Nucleus accumbens (tissue), 56 donors: ENCODE measurements around the gene SYT2.
"Not testable (repeated sequence)": the region's sequence is repeated elsewhere in the genome, so short reads cannot be mapped to it uniquely, and the experiment has no call there.

Experiments used
- DNase-seq, 56 donors: peaks; one replicate each; lab custom pipeline; 2025; lab: John Stamatoyannopoulos, UW

SYT2 gene

DNA sequence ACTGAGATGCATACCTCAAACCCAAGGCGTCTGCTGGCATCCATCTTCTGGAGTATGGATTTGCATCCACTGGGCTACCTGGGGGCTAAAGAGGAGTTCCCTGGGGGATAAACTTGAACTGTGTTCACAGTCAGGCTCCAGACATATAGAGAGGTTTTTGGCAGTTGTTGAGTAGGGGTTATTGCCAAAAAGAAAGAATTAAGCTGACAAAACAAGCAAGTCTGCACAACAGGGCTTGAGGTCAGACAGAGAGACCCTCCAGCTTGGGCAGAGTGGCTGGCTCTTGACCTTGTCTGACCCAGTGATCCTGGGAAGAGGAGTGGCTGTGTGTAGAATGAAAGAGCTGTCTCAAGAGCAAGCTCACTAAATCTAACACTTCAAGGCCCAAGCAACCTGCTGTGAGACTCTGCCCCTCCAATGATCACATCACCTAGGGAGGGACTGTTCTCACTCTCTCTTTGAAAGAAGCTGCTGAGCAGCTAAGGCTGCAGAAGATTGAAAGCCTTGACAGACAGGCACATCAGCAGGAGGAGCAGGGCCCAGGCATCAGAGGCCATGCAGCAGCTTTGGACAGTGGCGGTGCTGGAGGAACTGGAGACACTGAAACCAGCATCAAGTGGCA, 61.5 kb downstream of the SYT2 start:
- peak in 1 of 56 donors; percentile 15 for DNase-seq

- DNase-seq = peak in 2 of 56 donors; percentile 13 to 18
Measured at GRCh38 chr1:202645097-202645476, 65.2 kb downstream of the SYT2 start.

GRCh38 chr1:202644219-202645096, 65.8 kb downstream of the SYT2 start:
- no peak for DNase-seq

DNA sequence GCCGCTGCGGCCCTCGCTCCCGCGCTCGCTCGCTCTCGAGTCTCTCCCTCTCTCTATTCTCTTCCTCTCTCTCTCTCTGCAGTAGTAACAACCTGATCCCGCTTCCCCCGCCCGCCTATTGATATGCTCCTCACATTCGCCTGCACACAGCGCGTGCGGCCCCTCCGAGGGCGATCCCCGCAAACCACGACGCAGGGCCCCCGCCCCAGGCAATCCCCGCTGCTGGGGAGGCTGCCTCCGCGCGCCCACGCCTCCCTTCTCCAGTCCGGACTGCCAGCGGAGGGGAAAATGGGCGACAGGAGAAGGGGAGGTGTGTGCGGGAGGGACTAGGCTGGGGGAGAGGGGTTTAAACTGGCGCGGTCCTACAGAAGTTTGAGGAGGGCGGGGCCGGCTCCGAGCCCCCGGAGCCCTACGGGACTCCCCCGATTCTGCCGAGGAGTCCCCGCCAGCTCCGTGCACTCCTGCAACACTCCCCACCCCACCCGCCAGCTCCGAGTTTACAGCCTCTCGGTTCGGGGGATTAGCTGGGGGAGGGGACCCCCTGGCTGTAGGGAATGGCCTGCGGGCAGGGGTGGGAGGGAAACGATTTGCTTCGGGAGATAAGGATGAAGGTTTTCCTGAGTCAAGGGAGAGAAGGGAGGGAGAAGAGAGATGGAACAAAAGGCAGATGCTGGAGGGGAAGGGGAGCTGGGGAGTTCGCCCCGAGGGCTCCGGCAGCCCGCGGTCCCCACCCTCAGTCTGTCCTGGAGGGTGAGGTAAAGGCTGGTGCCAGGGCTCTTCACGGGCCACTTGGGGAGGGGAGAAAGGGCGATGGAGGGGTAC, 66.6 kb downstream of the SYT2 start:
- DNase-seq = peak in 10 of 56 donors; percentile 6 to 56 (median 22)

DNA sequence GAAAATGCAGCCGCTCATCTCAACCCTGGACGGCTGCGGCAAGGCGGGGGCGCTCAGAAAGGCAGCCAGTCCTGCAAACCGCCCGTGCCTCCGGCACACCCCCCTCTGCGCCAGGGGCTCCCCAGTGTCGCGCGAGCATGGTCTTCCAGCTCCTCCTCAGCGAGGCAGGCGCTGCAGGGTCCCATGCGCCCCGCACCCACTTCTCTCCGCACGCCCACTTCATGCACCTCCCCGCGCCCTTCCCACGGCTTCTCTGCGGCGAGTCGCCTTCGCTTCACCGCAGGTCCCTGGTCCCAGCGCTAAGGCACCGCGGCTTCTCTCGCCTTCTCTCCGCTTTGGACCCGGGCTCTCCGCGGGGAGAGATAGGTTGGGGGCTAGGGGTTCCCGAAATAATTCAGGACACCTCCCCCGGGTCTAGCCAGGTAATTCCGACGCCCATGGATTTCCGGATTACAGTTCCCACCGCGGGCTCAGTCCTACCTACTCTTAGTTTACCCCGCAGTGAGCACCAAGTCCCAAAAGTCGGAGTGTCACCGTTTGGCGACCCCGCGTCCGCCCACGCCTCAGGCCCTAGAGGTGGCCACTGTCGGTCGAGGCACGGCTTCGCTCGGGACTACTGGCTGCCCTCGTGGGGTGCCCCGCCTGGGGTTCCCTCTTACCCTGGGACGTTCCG, 67.5 kb downstream of the SYT2 start:
- peak in 2 of 56 donors; percentile 14 to 50 for DNase-seq

GRCh38 chr1:202642212-202642611, 68.0 kb downstream of the SYT2 start:
- no peak for DNase-seq

DNA sequence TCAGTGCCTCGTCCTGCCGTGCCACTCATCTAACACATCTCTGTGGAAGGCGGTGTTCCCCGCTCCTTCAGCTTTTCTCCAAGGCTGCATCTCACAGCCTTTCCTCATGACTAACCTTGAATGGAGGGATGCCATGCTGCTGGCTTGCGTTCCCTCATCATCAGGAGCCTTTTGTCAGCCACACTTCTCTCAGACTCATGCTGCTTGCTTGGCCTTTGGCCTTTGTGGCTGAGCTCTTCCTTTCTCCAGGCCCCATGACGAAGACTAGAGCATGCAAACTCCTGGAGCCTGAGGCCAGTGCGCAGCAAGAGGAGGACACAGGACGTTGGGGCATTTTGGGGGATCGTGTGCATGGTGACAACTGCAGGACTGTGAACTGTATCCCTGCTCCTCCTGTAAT, 70.8 kb downstream of the SYT2 start:
- DNase-seq = no peak

- DNase-seq = not testable (repeated sequence)
Measured at GRCh38 chr1:202638701-202639305, 71.5 kb downstream of the SYT2 start.

- DNase-seq = no peak
Measured at GRCh38 chr1:202638019-202638700, 72.1 kb downstream of the SYT2 start.

DNA sequence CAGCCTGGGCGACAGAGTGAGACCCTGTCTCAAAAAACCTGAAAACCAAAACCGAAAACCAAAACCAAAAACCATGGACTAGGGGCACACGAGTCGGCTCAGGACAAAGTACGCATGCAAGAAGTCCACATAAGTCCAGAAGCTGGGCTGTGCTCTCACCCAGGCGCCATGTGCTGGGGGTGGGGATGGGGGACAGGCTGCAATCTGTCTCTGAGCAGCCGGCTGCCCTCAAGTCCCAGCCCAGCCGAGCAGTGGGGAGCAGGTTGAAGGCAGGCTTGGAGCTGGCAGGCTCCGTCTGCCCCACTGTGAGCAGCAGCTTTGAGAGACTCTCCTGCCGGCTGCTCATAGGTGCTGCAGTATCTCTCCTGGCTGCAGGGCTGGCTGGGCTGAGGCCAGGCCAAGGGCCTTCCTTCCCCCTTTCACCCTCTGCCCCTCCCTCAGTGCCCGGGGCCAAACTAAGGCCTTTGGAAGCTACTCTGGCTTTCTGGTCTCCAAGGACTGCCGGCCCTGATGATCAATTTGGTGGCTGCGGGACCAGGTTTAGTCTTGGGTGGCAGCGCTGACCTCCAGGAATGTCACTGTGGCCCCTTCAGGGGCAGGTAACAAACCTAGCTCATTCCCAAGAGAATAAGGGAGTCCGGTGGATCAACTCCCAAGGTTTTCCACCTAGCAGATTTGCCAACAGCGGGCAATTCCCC, 72.8 kb downstream of the SYT2 start:
- not testable (repeated sequence) for DNase-seq

- DNase-seq = not testable (repeated sequence)
Measured at GRCh38 chr1:202636171-202636570, 74.1 kb downstream of the SYT2 start.

DNA sequence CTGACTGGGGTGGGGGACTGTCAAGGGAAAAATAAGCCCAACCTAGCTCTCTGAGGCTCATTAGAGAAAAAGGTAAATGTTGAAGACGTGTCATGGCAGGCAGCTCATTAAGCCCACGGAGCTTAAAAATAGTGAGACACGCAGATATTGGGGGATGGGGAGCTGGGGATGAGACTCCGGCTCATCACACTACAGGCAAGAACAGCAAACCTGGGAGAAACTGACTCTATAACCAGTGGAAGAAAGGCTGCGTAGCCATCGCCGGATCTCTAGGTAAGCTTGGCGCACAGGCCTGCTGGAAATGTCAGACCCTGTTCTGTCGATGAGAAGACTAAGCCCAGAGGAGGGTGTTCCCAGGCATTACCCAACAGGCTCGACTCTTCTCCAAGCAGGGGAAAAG, 78.0 kb downstream of the SYT2 start:
- peak in 7 of 56 donors; percentile 17 to 30 (median 23) for DNase-seq

- DNase-seq = no peak
Measured at GRCh38 chr1:202631076-202631923, 79.0 kb downstream of the SYT2 start.

DNA sequence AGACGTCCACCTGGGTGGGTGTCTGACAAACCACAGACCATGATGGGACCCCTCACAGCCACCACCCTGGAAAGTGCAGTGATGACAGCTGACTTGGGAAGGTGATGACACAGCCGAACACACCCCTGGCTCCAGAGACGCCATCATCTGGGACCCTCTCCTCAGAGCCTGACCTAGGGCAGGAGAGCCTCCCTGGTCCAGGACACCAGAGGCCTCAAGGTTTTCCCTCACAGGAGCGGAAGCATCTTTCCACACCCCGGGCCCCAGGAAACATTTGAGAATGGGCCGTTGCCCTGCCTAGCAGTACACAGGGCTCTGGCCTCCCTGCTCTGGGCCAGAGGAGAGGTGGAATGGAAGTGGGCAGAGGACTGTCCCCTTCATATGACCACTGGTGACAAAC, 79.7 kb downstream of the SYT2 start:
- DNase-seq = no peak

DNA sequence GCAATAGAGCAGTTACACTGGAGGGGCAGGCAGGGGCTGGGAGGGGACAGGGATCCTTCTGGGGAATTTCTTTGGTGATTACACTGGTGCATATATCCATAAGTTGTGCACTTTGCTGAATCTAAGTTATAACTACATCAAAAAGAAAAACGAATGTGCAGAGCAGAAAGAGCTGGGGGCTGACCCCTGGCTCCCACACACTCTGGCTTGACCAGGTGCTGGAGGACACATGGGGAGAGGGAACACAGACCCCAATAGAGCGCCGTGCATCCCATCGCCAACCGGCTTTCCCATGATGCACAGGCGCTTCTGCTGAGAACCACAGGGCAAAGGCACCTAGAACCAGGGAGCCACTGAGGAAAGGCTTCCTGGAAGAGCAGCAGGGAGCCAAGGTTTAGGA, 80.2 kb downstream of the SYT2 start:
- not testable (repeated sequence) for DNase-seq

GRCh38 chr1:202629257-202629811, 80.9 kb downstream of the SYT2 start:
- not testable (repeated sequence) for DNase-seq

GRCh38 chr1:202628646-202629215, 81.5 kb downstream of the SYT2 start:
- DNase-seq = no peak
